H9 (cell line): Measurements from ENCODE around the gene LAMP2. TPM values are rescaled to one million over a fixed set of nuclear protein-coding genes. Genes with fewer than 3 reads are reported as not detected.

Experiments used
- DNase-seq: peaks from one replicate; pipeline ENCODE4 v3.0.0-alpha.2; 2017
- H2AFZ ChIP-seq: one replicate; pipeline ENCODE4 v1.6.1; 2013; ENCODE audit warnings: mild to moderate bottlenecking, low read length, control low read depth, moderate library complexity
- H2AK5ac ChIP-seq: 2 replicates; pipeline ENCODE4 v1.6.1; 2013; ENCODE audit warnings: low read length, control low read depth, mixed read lengths; ENCODE audit not compliant: insufficient read length
- H2BK120ac ChIP-seq: one replicate; pipeline ENCODE4 v1.6.1; 2013; ENCODE audit warnings: low read depth, mild to moderate bottlenecking, low read length, control low read depth, inconsistent platforms; ENCODE audit not compliant: poor library complexity, severe bottlenecking
- H2BK12ac ChIP-seq: 2 replicates; pipeline ENCODE4 v1.6.1; 2013; ENCODE audit warnings: low read length, control low read depth, mixed read lengths, low read depth; ENCODE audit not compliant: insufficient read length
- H2BK15ac ChIP-seq: 2 replicates; pipeline ENCODE4 v1.6.1; 2013; ENCODE audit warnings: low read depth, low read length, control low read depth
- H2BK20ac ChIP-seq: one replicate; pipeline ENCODE4 v1.6.1; 2013; ENCODE audit warnings: low read depth, mild to moderate bottlenecking, low read length, control low read depth, inconsistent platforms; ENCODE audit not compliant: poor library complexity, severe bottlenecking
- H2BK5ac ChIP-seq: 2 replicates; pipeline ENCODE4 v1.6.1; 2013; ENCODE audit warnings: low read length, control low read depth, mixed read lengths; ENCODE audit not compliant: insufficient read length
- H3K14ac ChIP-seq: 2 replicates; pipeline ENCODE4 v1.6.1; 2013; ENCODE audit warnings: low read length, control low read depth; ENCODE audit not compliant: insufficient read depth
- H3K18ac ChIP-seq: 2 replicates; pipeline ENCODE4 v1.6.1; 2013; ENCODE audit warnings: low read depth, mild to moderate bottlenecking, mixed read lengths, low read length, control low read depth; ENCODE audit not compliant: insufficient read length
- H3K23ac ChIP-seq: 2 replicates; pipeline ENCODE4 v1.6.1; 2013; ENCODE audit warnings: low read length, control low read depth, mixed read lengths, low read depth; ENCODE audit not compliant: insufficient read length
- H3K23me2 ChIP-seq: 2 replicates; pipeline ENCODE4 v1.6.1; 2013; ENCODE audit warnings: low read depth, mild to moderate bottlenecking, mixed read lengths, low read length, control low read depth; ENCODE audit not compliant: insufficient read length, poor library complexity, severe bottlenecking
- H3K27ac ChIP-seq: 2 replicates; pipeline ENCODE4 v1.5.1; 2013; ENCODE audit warnings: low read length, control low read depth, mixed read lengths, low read depth; ENCODE audit not compliant: insufficient read length
- H3K27me3 ChIP-seq: 2 replicates; pipeline ENCODE4 v1.6.1; 2013; ENCODE audit warnings: low read length, control low read depth, inconsistent platforms; ENCODE audit not compliant: insufficient read depth
- H3K4ac ChIP-seq: 2 replicates; pipeline ENCODE4 v1.6.1; 2013; ENCODE audit warnings: low read depth, mild to moderate bottlenecking, control low read depth, inconsistent platforms, low read length, moderate library complexity
- H3K4me1 ChIP-seq: 2 replicates; pipeline ENCODE4 v1.6.1; 2013; ENCODE audit warnings: low read length, control low read depth, inconsistent platforms; ENCODE audit not compliant: insufficient read depth
- H3K4me2 ChIP-seq: 2 replicates; pipeline ENCODE4 v1.6.1; 2013; ENCODE audit warnings: low read length, control low read depth, mixed read lengths; ENCODE audit not compliant: insufficient read length, insufficient read depth
- H3K56ac ChIP-seq: 2 replicates; pipeline ENCODE4 v1.6.1; 2013; ENCODE audit warnings: low read depth, mild to moderate bottlenecking, mixed read lengths, low read length, control low read depth; ENCODE audit not compliant: insufficient read length
- H3K79me1 ChIP-seq: 2 replicates; pipeline ENCODE4 v1.6.1; 2013; ENCODE audit warnings: low read depth, mild to moderate bottlenecking, moderate library complexity, low read length, control low read depth, inconsistent platforms; ENCODE audit not compliant: insufficient read depth, poor library complexity, severe bottlenecking
- H3K79me2 ChIP-seq: 2 replicates; pipeline ENCODE4 v1.6.1; 2013; ENCODE audit warnings: low read length, control low read depth, inconsistent platforms; ENCODE audit not compliant: insufficient read depth
- H3K9ac ChIP-seq: 2 replicates; pipeline ENCODE4 v1.6.1; 2013; ENCODE audit warnings: low read length, control low read depth, mixed read lengths; ENCODE audit not compliant: insufficient read length; ENCODE audit errors: extremely low read depth
- H3K9me3 ChIP-seq: one replicate; pipeline ENCODE4 v1.6.1; 2013; ENCODE audit warnings: low read depth, low read length, inconsistent platforms; ENCODE audit not compliant: control insufficient read depth
- H3T11ph ChIP-seq: one replicate; pipeline ENCODE4 v1.6.1; 2013; ENCODE audit warnings: mild to moderate bottlenecking, low read length, control low read depth, inconsistent platforms
- H4K20me1 ChIP-seq: one replicate; pipeline ENCODE4 v1.6.1; 2013; ENCODE audit not compliant: control insufficient read depth, insufficient read length, insufficient read depth
- H4K5ac ChIP-seq: 2 replicates; pipeline ENCODE4 v1.6.1; 2013; ENCODE audit warnings: low read depth, mild to moderate bottlenecking, mixed read lengths, low read length, control low read depth; ENCODE audit not compliant: insufficient read length
- H4K8ac ChIP-seq: replicated peaks from 2 replicates; pipeline ENCODE4 v1.6.1; 2013; ENCODE audit warnings: low read length, control low read depth, mixed read lengths, low read depth; ENCODE audit not compliant: insufficient read length
- H4K91ac ChIP-seq: 2 replicates; pipeline ENCODE4 v1.6.1; 2013; ENCODE audit warnings: low read depth, mild to moderate bottlenecking, moderate library complexity, mixed read lengths, low read length, control low read depth; ENCODE audit not compliant: insufficient read length
- H3K27ac Mint-ChIP-seq, 3 experiments: 2 replicates in 2 of 3; 3 replicates in 1 of 3; pipeline ENCODE4 v1.8.0; 2020 to 2021; ENCODE audit warnings: mixed read lengths in 3 of 3, mild to moderate bottlenecking in 1 of 3, moderate library complexity in 1 of 3
- H3K27me3 Mint-ChIP-seq: 2 replicates; pipeline ENCODE4 v1.8.0; 2021; ENCODE audit warnings: low read depth, mild to moderate bottlenecking, moderate library complexity, mixed read lengths
- H3K36me3 Mint-ChIP-seq, 3 experiments: 2 replicates in 2 of 3; 3 replicates in 1 of 3; pipeline ENCODE4 v1.8.0; 2020 to 2021; ENCODE audit warnings: low read depth in 3 of 3, mixed read lengths in 3 of 3; ENCODE audit not compliant: insufficient read depth in 1 of 3
- H3K4me1 Mint-ChIP-seq, 2 experiments: 2 replicates each; pipeline ENCODE4 v1.8.0; 2020; ENCODE audit warnings: mixed read lengths in 2 of 2
- H3K4me3 Mint-ChIP-seq, 2 experiments: 2 replicates in 1 of 2; 3 replicates in 1 of 2; pipeline ENCODE4 v1.8.0; 2020 to 2021; ENCODE audit warnings: mild to moderate bottlenecking in 2 of 2, mixed read lengths in 2 of 2, moderate library complexity in 1 of 2
- H3K9me3 Mint-ChIP-seq, 2 experiments: 2 replicates in 1 of 2; 3 replicates in 1 of 2; pipeline ENCODE4 v1.8.0; 2020; ENCODE audit warnings: mild to moderate bottlenecking in 2 of 2, mixed read lengths in 2 of 2, moderate library complexity in 1 of 2
- CTCF ChIP-seq: fragments of 200-600 bp; sonication (generic); conservative IDR thresholded peaks from 3 replicates; pipeline ENCODE4 v1.8.0; 2021; ENCODE audit warnings: antibody characterized with exemption, mild to moderate bottlenecking
- total RNA-seq: library from RNA; stranded (reverse); gene quantifications from 2 replicates; pipeline ENCODE4 v1.2.1, GENCODE V29; 2021

LAMP2 gene
- total RNA-seq, 1 experiment from 2014 or later: 27.7 TPM

GRCh38 chrX:120401301-120401700 lies 67.8 kb downstream of the LAMP2 start:
- H4K5ac ChIP-seq: no peak overlapping the region

More at GRCh38 chrX:120401301-120401700, 67.8 kb downstream of the LAMP2 start:
- no peak overlapping the region for H2BK20ac ChIP-seq
- H3K23ac ChIP-seq: no peak overlapping the region
- no peak overlapping the region for H3K4ac ChIP-seq
- H3K9ac ChIP-seq: no peak overlapping the region
- no peak overlapping the region for H2AK5ac ChIP-seq
- Mint-ChIP-seq H3K27me3 (peaks cover 3% of the 10 kb centered on the region), H3K36me3 (no peaks in the 10 kb centered on the region; a peak in 1 of 7 replicates), H3K4me3 (no peak overlapping the region), H3K4me1 (no peaks in the 10 kb centered on the region), H3K9me3 (peaks cover 57 to 64% of the 10 kb centered on the region in 2 experiments), H3K27ac (no peak overlapping the region)
- no peak overlapping the region for H2AFZ ChIP-seq
- H3K79me2 ChIP-seq: no peaks in the 10 kb centered on the region
- H4K91ac ChIP-seq: no peak overlapping the region
- H3K23me2 ChIP-seq: no peaks in the 10 kb centered on the region
- H2BK12ac ChIP-seq: no peak overlapping the region
- no peaks in the 10 kb centered on the region for H3K4me1 ChIP-seq
- H3K27me3 ChIP-seq: no peaks in the 10 kb centered on the region
- H2BK15ac ChIP-seq: no peak overlapping the region
- H4K8ac ChIP-seq: no peak overlapping the region
- H3K4me2 ChIP-seq: no peak overlapping the region
- H3K14ac ChIP-seq: no peak overlapping the region
- H4K20me1 ChIP-seq: no peaks in the 10 kb centered on the region
- no peak overlapping the region for H2BK5ac ChIP-seq
- no peak for DNase-seq
- H3K56ac ChIP-seq: no peak overlapping the region
- peaks cover 38% of the 10 kb centered on the region for H3K9me3 ChIP-seq
- no peak overlapping the region for H3K18ac ChIP-seq
- no peak overlapping the region for H3T11ph ChIP-seq
- H3K27ac ChIP-seq: no peak overlapping the region
- H2BK120ac ChIP-seq: no peak overlapping the region
- no peak for TF ChIP-seq CTCF
- no peaks in the 10 kb centered on the region for H3K79me1 ChIP-seq
